ENCODE results near the gene DNAJC24. TPM values are rescaled to one million over a fixed set of nuclear protein-coding genes. Genes with fewer than 3 reads are reported as not detected.
"Not testable (repeated sequence)": the region's sequence is repeated elsewhere in the genome, so short reads cannot be mapped to it uniquely, and the experiment has no call there.

DNAJC24 gene
- total RNA-seq = 11.0 TPM

DNA sequence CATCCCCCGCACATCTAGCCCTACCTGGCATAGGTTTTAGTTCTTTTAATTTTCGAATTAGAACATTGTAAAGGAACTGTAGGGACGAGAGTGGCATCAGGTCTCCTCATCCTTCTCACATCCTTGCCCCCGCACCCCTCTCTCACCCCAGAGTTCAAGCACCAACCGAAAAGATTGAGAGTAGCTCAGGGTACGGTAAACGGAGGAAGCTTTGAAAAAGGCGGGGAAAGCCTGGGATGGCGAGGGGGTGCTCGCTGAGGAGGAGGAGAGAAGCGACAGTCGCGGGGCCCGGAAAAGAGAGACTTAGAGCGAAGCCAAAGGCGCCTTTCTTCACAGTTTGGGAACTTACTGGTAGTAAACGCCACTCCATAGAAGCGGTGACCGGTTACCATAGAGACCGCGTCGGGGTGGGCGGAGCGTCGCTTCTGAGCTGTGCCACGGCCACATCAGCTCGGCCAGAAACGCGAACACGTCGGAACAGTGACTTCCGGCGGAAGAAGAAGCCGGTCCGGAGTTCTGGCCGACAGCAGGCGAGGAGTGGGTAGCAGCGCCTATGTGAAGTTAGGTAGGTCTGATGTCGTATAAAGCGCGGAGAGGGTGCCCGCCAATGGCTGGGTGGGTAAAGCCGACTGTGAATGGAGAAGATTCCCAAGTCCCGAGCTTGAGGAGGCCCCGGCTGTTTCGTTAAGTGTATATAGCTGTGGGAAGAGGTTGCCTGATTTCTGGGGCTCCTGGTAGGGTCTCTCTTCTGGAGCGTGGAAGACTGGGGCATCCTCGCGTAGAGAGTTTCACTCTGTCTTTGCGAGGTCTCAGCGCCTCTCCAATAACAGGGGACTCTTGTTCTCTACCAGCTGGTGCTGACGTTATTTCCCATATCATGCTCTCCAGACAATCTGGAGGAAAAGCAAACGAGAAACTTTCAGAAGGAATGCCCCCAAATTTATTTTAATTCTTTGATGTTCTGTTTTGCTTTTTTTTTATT, at the start of gene DNAJC24, which contains the start of gene DCDC1:
TSS of gene DNAJC24 (plus strand) at position 513 of the 982 bp plus-strand sequence. CDS start 889 bp downstream, outside the sequence.
TSS of gene DCDC1 (minus strand) at position 392 of the 982 bp plus-strand sequence. CDS start 41,459 bp downstream, outside the sequence.
- H3K4me1 ChIP-seq = peaks cover 17% of the 10 kb centered on the region
- intact Hi-C loops (cut with DNase I) = no loop called here
- no peak for TF ChIP-seq POLR2A (IDR thresholded peaks at IDR 0.05)
- peak; percentile 67 to 70 for TF ChIP-seq POLR2AphosphoS5 (IDR thresholded peaks at IDR 0.05; ENCODE audit: insufficient read depth in 1 of 2, low read depth in 1 of 2)
- peak in 1 of 2 donors; percentile 90 for DNase-seq (ENCODE audit: extremely low spot score in 2 of 2)
- H3K27me3 ChIP-seq = no peaks in the 10 kb centered on the region
- no peaks in the 10 kb centered on the region for H3K36me3 ChIP-seq
- peak within 1 kb of the TSS; percentile 66 to 79 for H3K4me3 ChIP-seq
- H3K9me3 ChIP-seq = no peaks in the 10 kb centered on the region
- H3K27ac ChIP-seq = peak within 1 kb of the TSS; percentile 44

DNA sequence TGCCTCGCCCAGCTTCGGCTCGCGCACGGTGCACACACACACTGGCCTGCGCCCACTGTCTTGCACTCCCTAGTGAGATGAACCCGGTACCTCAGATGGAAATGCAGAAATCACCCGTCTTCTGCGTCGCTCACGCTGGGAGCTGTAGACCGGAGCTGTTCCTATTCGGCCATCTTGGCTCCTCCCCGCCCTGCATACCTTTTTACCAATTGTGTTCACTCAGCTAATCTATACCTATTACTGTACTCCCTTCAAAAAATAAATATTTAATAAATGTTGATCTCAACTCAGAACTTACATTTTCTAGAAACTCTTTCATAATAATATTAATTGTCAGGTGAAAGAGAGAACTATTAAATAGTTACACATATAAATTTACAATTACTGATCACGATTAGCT, 48.2 kb upstream of the DNAJC24 start:
- H3K4me3 ChIP-seq; H3K9me3 ChIP-seq; DNase-seq (ENCODE audit: extremely low spot score in 2 of 2); intact Hi-C loops (cut with DNase I); H3K27me3 ChIP-seq; H3K4me1 ChIP-seq; H3K36me3 ChIP-seq; H3K27ac ChIP-seq: not testable (repeated sequence)

GRCh38 chr11:31323145-31323544, 46.5 kb upstream of the DNAJC24 start:
- no peaks in the 10 kb centered on the region for H3K27me3 ChIP-seq
- intact Hi-C loops (cut with DNase I) = no loop called here
- TF ChIP-seq POLR2A (IDR thresholded peaks at IDR 0.05) (no peak), POLR2AphosphoS5 (IDR thresholded peaks at IDR 0.05; ENCODE audit: insufficient read depth in 1 of 2, low read depth in 1 of 2) (no peak)
- TF ChIP-seq, protein P1, sequence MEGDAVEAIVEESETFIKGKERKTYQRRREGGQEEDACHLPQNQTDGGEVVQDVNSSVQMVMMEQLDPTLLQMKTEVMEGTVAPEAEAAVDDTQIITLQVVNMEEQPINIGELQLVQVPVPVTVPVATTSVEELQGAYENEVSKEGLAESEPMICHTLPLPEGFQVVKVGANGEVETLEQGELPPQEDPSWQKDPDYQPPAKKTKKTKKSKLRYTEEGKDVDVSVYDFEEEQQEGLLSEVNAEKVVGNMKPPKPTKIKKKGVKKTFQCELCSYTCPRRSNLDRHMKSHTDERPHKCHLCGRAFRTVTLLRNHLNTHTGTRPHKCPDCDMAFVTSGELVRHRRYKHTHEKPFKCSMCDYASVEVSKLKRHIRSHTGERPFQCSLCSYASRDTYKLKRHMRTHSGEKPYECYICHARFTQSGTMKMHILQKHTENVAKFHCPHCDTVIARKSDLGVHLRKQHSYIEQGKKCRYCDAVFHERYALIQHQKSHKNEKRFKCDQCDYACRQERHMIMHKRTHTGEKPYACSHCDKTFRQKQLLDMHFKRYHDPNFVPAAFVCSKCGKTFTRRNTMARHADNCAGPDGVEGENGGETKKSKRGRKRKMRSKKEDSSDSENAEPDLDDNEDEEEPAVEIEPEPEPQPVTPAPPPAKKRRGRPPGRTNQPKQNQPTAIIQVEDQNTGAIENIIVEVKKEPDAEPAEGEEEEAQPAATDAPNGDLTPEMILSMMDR (IDR thresholded peaks at IDR 0.05) = no peak
- H3K27ac ChIP-seq = no peak overlapping the region
- H3K36me3 ChIP-seq = no peaks in the 10 kb centered on the region
- no peak for DNase-seq (ENCODE audit: extremely low spot score in 2 of 2)
- no peaks in the 10 kb centered on the region for H3K9me3 ChIP-seq
- no peak overlapping the region for H3K4me3 ChIP-seq
- no peaks in the 10 kb centered on the region for H3K4me1 ChIP-seq

- Histone ChIP-seq H3K4me3 (no peak overlapping the region), H3K27me3 (no peaks in the 10 kb centered on the region), H3K4me1 (no peaks in the 10 kb centered on the region), H3K36me3 (no peaks in the 10 kb centered on the region), H3K9me3 (no peaks in the 10 kb centered on the region), H3K27ac (no peak overlapping the region)
- intact Hi-C loops (cut with DNase I) = no loop called here
- DNase-seq (ENCODE audit: extremely low spot score in 2 of 2) = no peak
- TF ChIP-seq POLR2A (IDR thresholded peaks at IDR 0.05) = no peak
- TF ChIP-seq, protein P1 (IDR thresholded peaks at IDR 0.05) = no peak
Measured at GRCh38 chr11:31325160-31325559, 44.5 kb upstream of the DNAJC24 start.

DNA sequence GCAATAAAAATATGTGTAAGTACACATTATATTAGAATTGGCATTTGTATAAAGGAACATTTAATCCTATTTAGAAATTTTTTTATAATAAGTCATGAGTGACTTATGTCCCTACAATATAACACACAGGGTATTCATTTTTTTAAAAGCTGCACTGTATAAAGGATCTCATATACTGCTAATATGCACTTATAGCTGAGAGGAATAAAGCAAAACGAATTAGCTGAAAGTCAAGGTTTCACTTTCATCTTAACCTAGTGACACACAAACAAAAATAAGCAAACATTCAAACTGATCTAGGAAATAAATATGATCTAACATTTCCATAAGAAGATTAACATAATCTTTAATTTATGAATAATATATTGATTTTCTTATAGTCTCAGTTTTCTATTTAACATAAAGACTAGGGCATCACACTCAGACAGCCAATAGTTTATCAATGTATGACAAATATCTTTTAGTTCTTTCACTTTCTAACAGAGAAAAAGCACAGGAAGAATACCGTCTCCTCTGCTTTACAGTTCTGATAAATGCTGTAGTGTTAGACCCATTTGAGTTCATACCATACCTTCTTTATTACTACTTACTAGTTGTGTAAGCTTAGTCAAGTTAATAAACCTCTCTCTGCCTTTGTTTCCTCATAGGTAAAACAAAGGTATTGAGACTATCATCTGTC, 43.1 kb upstream of the DNAJC24 start:
- Histone ChIP-seq H3K36me3 (no peaks in the 10 kb centered on the region), H3K4me3 (no peak overlapping the region), H3K27me3 (no peaks in the 10 kb centered on the region), H3K4me1 (no peaks in the 10 kb centered on the region), H3K27ac (no peak overlapping the region), H3K9me3 (no peaks in the 10 kb centered on the region)
- no peak for DNase-seq (ENCODE audit: extremely low spot score in 2 of 2)
- intact Hi-C loops (cut with DNase I) = no loop called here
- TF ChIP-seq POLR2A (IDR thresholded peaks at IDR 0.05) (no peak), POLR2AphosphoS5 (IDR thresholded peaks at IDR 0.05; ENCODE audit: insufficient read depth in 1 of 2, low read depth in 1 of 2) (no peak)
- TF ChIP-seq, protein P1 (IDR thresholded peaks at IDR 0.05) = no peak
